GM08714 (cell line): ENCODE measurements around the gene OPTC.

ENCODE experiments used
- H3K4me3 ChIP-seq: fragments of 200-500 bp; sonication (Bioruptor generic); 2 replicates; pipeline ENCODE4 v1.5.1; 2014; ENCODE audit warnings: mild to moderate bottlenecking, low read length, inconsistent platforms
- ZNF274 ChIP-seq: IDR thresholded peaks from 2 replicates; pipeline ENCODE4 v1.6.1; 2012; ENCODE audit warnings: mild to moderate bottlenecking, low read depth, low read length

OPTC gene

GRCh38 chr1:203555511-203556046 lies 61.6 kb downstream of the OPTC start:
- no peak overlapping the region for H3K4me3 ChIP-seq
- TF ChIP-seq ZNF274, result no peak

- H3K4me3 ChIP-seq, result no peak overlapping the region
- TF ChIP-seq ZNF274, result no peak
These were observed 62.3 kb downstream of the OPTC start for GRCh38 chr1:203556047-203556851.

GRCh38 chr1:203557390-203557789 lies 63.4 kb downstream of the OPTC start:
- H3K4me3 ChIP-seq, result no peak overlapping the region
- TF ChIP-seq ZNF274, result no peak

GRCh38 chr1:203558064-203558760 lies 64.3 kb downstream of the OPTC start:
- no peak for TF ChIP-seq ZNF274
- no peak overlapping the region for H3K4me3 ChIP-seq
